Endothelial cell of umbilical vein (primary cell): Measurements from ENCODE around the gene MS4A2. TPM values are rescaled to one million over a fixed set of nuclear protein-coding genes. Genes with fewer than 3 reads are reported as not detected.

ENCODE experiments used
- BruUV-seq: library from RNA; stranded (reverse); fragments of 400-500 nt; replicated peaks from 2 replicates; lab custom pipeline; 2021; lab: Mats Ljungman, UMichigan
- CTCF ChIA-PET: fragments of 300-600, 350-600 bp; sonication (Branson Sonifier 250); formaldehyde crosslinking; loops from one replicate; lab custom pipeline; 2021; ENCODE audit warnings: antibody characterized with exemption, inconsistent platforms; lab: Charles Lee
- POLR2A ChIA-PET: fragments of 300-600, 350-600 bp; sonication (Branson Sonifier 250); formaldehyde crosslinking; loops from one replicate; lab custom pipeline; 2021; ENCODE audit warnings: antibody characterized with exemption, inconsistent platforms; lab: Charles Lee
- DNase-seq: peaks from one replicate; pipeline ENCODE4 v3.0.0-alpha.2; 2011; ENCODE audit warnings: low read depth, low spot score
- FAIRE-seq: peaks from 2 replicates; lab custom pipeline; 2011; peaks lifted over from hg19 to GRCh38; lab: Jason Lieb, UNC
- H2AFZ ChIP-seq: 2 replicates; pipeline ENCODE4 v1.6.0; 2012; ENCODE audit warnings: low read depth, low read length, control low read depth, inconsistent platforms
- H3K27ac ChIP-seq: 2 replicates; pipeline ENCODE4 v1.5.1; 2011; ENCODE audit warnings: low read depth, mild to moderate bottlenecking, control low read depth, low read length, moderate library complexity; ENCODE audit not compliant: insufficient read depth
- H3K27me3 ChIP-seq, 2 experiments: 2 replicates each; pipeline versions ENCODE4 v1.6.0 to v1.6.1; 2011; ENCODE audit warnings: low read length in 2 of 2, mixed read lengths in 1 of 2; ENCODE audit not compliant: control insufficient read depth in 2 of 2, insufficient read depth in 2 of 2
- H3K36me3 ChIP-seq, 2 experiments: 2 replicates in 1 of 2; 3 replicates in 1 of 2; pipeline ENCODE4 v1.5.1; 2011; ENCODE audit warnings: low read length in 2 of 2, mild to moderate bottlenecking in 1 of 2, moderate library complexity in 1 of 2; ENCODE audit not compliant: control insufficient read depth in 2 of 2, insufficient read depth in 2 of 2; ENCODE audit errors: extremely low read depth in 1 of 2
- H3K4me1 ChIP-seq: 3 replicates; pipeline ENCODE4 v1.5.1; 2011; ENCODE audit warnings: mild to moderate bottlenecking, low read length; ENCODE audit not compliant: control insufficient read depth, insufficient read depth; ENCODE audit errors: extremely low read depth
- H3K4me2 ChIP-seq: 2 replicates; pipeline ENCODE4 v1.6.1; 2011; ENCODE audit warnings: low read length, control low read depth, mixed read lengths; ENCODE audit not compliant: insufficient read depth
- H3K4me3 ChIP-seq, 3 experiments: fragments of 200-600 bp in 1 of 3; sonication (generic), shearing (Covaris generic) in 1 of 3; replicated peaks in 1 of 3; 2 replicates each; pipeline ENCODE4 v1.5.1; 2011 to 2016; ENCODE audit warnings: control low read depth in 3 of 3, low read length in 3 of 3, mild to moderate bottlenecking in 2 of 3, inconsistent platforms in 1 of 3, low read depth in 1 of 3, moderate library complexity in 1 of 3; ENCODE audit not compliant: insufficient read depth in 1 of 3
- H3K79me2 ChIP-seq: 2 replicates; pipeline ENCODE4 v1.6.0; 2012; ENCODE audit warnings: low read length, inconsistent platforms; ENCODE audit not compliant: control insufficient read depth, insufficient read depth
- H3K9ac ChIP-seq: replicated peaks from 2 replicates; pipeline ENCODE3; 2011; ENCODE audit warnings: low read length, control low read depth; ENCODE audit not compliant: insufficient read depth; ENCODE audit errors: extremely low read depth
- H3K9me1 ChIP-seq: replicated peaks from 3 replicates; pipeline ENCODE4 v1.6.0; 2011; ENCODE audit warnings: mild to moderate bottlenecking, low read length; ENCODE audit not compliant: control insufficient read depth, insufficient read depth; ENCODE audit errors: extremely low read depth
- H3K9me3 ChIP-seq: replicated peaks from 2 replicates; pipeline ENCODE4 v1.5.1; 2012; ENCODE audit warnings: low read length, inconsistent platforms; ENCODE audit not compliant: control insufficient read depth, insufficient read depth
- H4K20me1 ChIP-seq: replicated peaks from 2 replicates; pipeline ENCODE3; 2011; ENCODE audit warnings: mild to moderate bottlenecking, low read length; ENCODE audit not compliant: control insufficient read depth, insufficient read depth; ENCODE audit errors: extremely low read depth
- CTCF ChIP-seq, 2 donors: IDR thresholded peaks; 1 replicate in 1 of 2; 2 replicates in 1 of 2; pipeline ENCODE4 v1.5.1; 2011; ENCODE audit warnings: low read length in 2 of 2, mild to moderate bottlenecking in 2 of 2, moderate library complexity in 2 of 2, control low read depth in 1 of 2, inconsistent platforms in 1 of 2, low read depth in 1 of 2; ENCODE audit not compliant: insufficient read depth in 1 of 2; ENCODE audit errors: extremely low read depth in 1 of 2
- MAX ChIP-seq: IDR thresholded peaks from 2 replicates; pipeline ENCODE4 v1.6.1; 2011; ENCODE audit not compliant: insufficient read depth, insufficient read length
- MYC ChIP-seq: IDR thresholded peaks from one replicate; pipeline ENCODE4 v1.6.1; 2011; ENCODE audit warnings: mild to moderate bottlenecking, low read depth, low read length
- dilution Hi-C: fragments of 300-500 bp; cut with MboI; formaldehyde crosslinking; loops from one replicate; pipeline ENCODE4 v1.15.0; 2019; ENCODE audit warnings: low sequenced_read_pairs; ENCODE audit not compliant: extremely low pct_ligation_motif_present
- intact Hi-C: fragments of 100-400 bp; cut with micrococcal nuclease; formaldehyde crosslinking; loops from one replicate; pipeline ENCODE4 v1.10.0; 2022
- polyA plus RNA-seq, 4 experiments: library from polyadenylated mRNA; depleted of rRNA in 3 of 4; stranded (reverse) in 3 of 4; unstranded in 1 of 4; fragments of >200 nt; gene quantifications; 2 replicates each; pipeline versions ENCODE4 v1.2.1 to v1.2.3, GENCODE V29; 2011 to 2012; ENCODE audit warnings: missing spikeins in 1 of 4
- total RNA-seq: library from RNA; stranded (reverse); gene quantifications from 2 replicates; pipeline ENCODE4 v1.2.3, GENCODE V29; 2021

The MS4A2 gene
- total and polyA plus RNA-seq, 2 donors (not counting 3 experiments of a cell fraction or from before 2014, with no cell fraction given), result not detected

- FAIRE-seq, result no peak
- H3K27ac ChIP-seq, result no peak overlapping the region
Measured at GRCh38 chr11:60131912-60132311, 43.4 kb downstream of the MS4A2 start.

DNA sequence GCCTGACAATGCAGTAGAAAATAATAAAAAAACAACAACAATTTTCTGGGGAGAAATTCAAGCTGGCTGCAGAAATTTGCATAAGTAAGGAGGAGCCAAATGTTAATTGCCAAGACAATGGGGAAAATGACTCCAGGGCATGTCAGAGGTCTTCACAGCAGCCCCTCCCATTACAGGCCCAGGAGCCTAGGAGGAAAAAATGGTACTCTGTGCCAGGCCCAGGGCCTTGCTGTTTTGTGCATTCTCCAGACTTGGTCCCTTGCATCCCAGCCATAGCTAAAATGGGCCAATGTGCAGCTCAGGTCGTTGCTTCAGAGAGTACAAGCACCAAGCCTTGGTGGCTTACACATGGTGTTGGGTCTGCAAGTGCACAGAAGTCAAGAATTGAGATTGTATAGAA, 45.5 kb downstream of the MS4A2 start:
- ChIA-PET POLR2A (no interaction called here), CTCF (no interaction called here)
- Histone ChIP-seq H3K27ac (no peak overlapping the region), H3K4me1 (no peaks in the 10 kb centered on the region), H3K4me3 (no peak overlapping the region), H3K36me3 (no peaks in the 10 kb centered on the region), H3K27me3 (no peaks in the 10 kb centered on the region), H3K4me2 (no peak overlapping the region), H3K79me2 (no peaks in the 10 kb centered on the region), H3K9me1 (no peaks in the 10 kb centered on the region), H3K9ac (no peak overlapping the region), H3K9me3 (no peaks in the 10 kb centered on the region), H4K20me1 (no peaks in the 10 kb centered on the region), H2AFZ (no peak overlapping the region)
- dilution Hi-C loops (no loop called here), intact Hi-C loops (no loop called here)
- no peak for FAIRE-seq
- no peak for DNase-seq
- BruUV-seq, result no TSS peak
- TF ChIP-seq CTCF (IDR thresholded peaks at IDR 0.05; ENCODE audit: extremely low read depth in 1 of 2, insufficient read depth in 1 of 2, low read depth in 1 of 2, low read length in 2 of 2) (no peak), MYC (no peak), MAX (no peak)

More at GRCh38 chr11:60131912-60132311, 43.4 kb downstream of the MS4A2 start:
- dilution Hi-C loops, result no loop called here
- Histone ChIP-seq H3K79me2 (no peaks in the 10 kb centered on the region), H3K4me1 (peaks cover 5% of the 10 kb centered on the region), H3K4me2 (no peak overlapping the region), H3K36me3 (no peaks in the 10 kb centered on the region), H3K27me3 (no peaks in the 10 kb centered on the region), H2AFZ (no peak overlapping the region), H3K9ac (no peak overlapping the region), H3K9me1 (no peaks in the 10 kb centered on the region), H3K9me3 (no peaks in the 10 kb centered on the region), H4K20me1 (no peaks in the 10 kb centered on the region), H3K4me3 (no peak overlapping the region)
- no peak for DNase-seq
- no TSS peak for BruUV-seq
- intact Hi-C loops, result no loop called here
- POLR2A ChIA-PET, result no interaction called here
- CTCF ChIA-PET, result interaction anchor here (0.6 to 1.3 kb wide), 3 partner anchors 14 to 213 kb away, joined by 3 to 5 read pairs (median 4); no protein-coding TSS in a partner anchor
- TF ChIP-seq MYC, result no peak
- no peak for TF ChIP-seq MAX
